ENCODE measurements around the gene HK1.

The HK1 gene

DNA sequence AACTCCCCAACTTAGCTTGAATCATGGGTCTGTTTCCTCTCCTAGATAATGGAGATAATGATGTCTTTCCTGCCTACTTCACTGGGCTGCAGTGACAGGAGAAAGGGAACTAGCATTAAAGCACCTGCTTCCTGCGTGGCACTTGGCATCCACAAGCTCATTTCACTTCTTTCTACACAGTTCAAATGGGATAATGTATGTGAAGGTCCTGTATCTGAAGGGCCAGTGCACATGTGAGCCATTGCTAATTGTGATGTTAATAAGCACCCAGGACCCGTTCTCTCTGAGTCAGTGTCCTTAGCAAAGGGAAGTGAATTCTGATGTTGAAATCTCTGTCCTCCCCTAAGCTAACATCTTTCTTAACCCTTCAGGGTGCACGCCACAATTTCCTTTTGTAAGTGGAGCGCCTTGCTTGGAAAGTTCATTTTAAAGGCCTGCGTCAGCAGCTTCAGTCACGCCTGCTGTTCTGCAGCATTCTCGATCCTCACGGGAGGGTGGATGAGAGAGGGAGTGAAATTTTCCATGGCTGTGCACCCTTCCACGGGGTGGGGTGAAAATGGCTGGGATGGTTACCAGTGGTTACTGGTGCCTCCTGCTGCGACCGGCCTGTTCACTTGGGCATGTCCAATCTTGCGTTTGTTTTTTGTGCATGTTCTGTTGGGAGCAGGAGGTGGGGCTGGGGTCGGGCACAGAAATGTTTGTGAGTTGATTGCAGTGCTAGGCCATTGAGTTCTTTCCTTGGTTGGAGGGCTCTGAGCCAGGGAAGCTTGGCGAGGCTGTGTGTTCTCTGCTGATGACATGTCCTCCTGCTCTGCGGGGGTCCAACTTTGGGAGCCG, 59.2 kb downstream of the HK1 start:
- 0 out of 2 replicates have a peak overlapping the region, but pooled peaks have one; percentile 27 for H3K9ac ChIP-seq (ENCODE audit: low read depth, low read length)
- 51% methylated on average over 16 of the region's 16 CpGs for WGBS
- H3K27me3 ChIP-seq (ENCODE audit: insufficient read depth, low read length) = no peaks in the 10 kb centered on the region
- H3K4me1 ChIP-seq (ENCODE audit: insufficient read depth, low read length) = peaks cover 49% of the 10 kb centered on the region
- H3K4me3 ChIP-seq (ENCODE audit: low read length) = no peak overlapping the region
- H3K9me3 ChIP-seq (ENCODE audit: insufficient read depth, low read depth, low read length) = no peaks in the 10 kb centered on the region
- H3K36me3 ChIP-seq (ENCODE audit: insufficient read depth, low read length) = 0 out of 2 replicates have a peak, but pooled peaks cover 2% of the 10 kb centered on the region
- H3K27ac ChIP-seq (ENCODE audit: low read depth, low read length) = peak overlapping the region; percentile 78

DNA sequence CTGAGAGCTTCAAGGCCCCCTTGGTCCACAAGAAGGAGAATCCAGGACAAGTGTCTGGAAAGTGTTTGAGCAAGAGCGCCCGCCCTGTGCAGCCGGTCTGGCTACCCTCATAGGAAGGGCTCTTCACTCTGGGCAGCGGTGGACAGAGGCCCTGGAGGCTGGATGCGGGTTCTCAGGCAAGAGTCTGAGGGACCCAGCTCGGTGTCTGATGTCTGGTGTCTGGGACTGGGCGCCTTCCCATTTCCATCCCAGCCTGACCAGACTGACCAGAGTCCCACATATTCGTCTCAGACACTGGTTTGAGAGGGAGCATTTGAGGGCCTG, 59.8 kb downstream of the HK1 start:
- Histone ChIP-seq H3K27ac (ENCODE audit: low read depth, low read length) (peak overlapping the region; percentile 78), H3K9ac (ENCODE audit: low read depth, low read length) (0 out of 2 replicates have a peak overlapping the region, but pooled peaks have one; percentile 27), H3K36me3 (ENCODE audit: insufficient read depth, low read length) (peaks cover 3% of the 10 kb centered on the region; the same call in 1 of the 2 replicates), H3K9me3 (ENCODE audit: insufficient read depth, low read depth, low read length) (no peaks in the 10 kb centered on the region), H3K4me3 (ENCODE audit: low read length) (no peak overlapping the region), H3K27me3 (ENCODE audit: insufficient read depth, low read length) (no peaks in the 10 kb centered on the region), H3K4me1 (ENCODE audit: insufficient read depth, low read length) (peaks cover 44% of the 10 kb centered on the region)
- WGBS = 83% methylated on average over 8 of the region's 8 CpGs

DNA sequence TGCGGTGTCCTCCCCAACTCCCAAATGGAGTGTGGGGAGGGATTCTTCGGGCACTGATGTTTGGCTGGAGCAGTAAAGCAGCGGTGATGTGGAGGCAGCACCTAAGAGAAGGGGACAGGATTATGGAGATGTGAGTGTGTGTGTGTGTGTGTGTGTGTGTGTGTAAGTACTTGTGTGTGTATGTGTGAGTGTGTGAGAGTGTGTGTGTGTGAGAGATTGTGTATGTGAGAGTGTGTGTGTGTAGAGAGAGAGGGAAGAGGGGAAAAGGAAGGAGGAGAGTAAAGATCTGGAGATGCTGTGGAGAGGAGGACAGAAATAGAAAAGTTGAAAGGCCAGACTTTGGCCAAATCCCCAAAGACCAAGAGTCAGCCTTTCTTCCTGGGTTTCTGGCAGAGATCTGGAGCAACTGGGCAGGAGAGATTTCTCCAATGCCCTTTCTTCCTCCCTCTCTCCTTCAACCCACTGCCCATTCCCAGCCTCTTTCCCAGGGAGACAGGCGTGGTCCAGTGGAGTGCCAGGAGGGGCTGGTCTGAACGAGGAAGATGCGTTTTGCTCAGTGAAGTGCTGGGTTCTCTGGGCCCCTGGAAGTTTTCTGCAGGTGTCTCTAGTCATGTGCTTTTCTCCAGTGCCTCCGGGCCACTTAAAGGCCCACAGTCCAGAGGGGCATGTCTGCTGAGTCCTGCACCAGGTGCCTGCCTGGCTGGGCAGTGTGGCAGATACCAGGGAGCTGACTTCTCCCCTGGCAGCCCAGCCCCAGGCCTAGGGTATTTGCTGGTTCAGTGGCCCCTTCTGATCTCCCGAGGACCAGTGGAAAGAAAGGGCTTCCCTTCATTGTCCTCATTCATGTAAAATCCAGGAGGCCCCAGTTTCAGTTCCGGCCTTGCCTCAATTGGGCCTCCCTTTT, 60.5 kb downstream of the HK1 start:
- Histone ChIP-seq H3K27me3 (ENCODE audit: insufficient read depth, low read length) (no peaks in the 10 kb centered on the region), H3K9ac (ENCODE audit: low read depth, low read length) (0 out of 2 replicates have a peak overlapping the region, but pooled peaks have one; percentile 27), H3K4me1 (ENCODE audit: insufficient read depth, low read length) (peaks cover 39% of the 10 kb centered on the region)

DNA sequence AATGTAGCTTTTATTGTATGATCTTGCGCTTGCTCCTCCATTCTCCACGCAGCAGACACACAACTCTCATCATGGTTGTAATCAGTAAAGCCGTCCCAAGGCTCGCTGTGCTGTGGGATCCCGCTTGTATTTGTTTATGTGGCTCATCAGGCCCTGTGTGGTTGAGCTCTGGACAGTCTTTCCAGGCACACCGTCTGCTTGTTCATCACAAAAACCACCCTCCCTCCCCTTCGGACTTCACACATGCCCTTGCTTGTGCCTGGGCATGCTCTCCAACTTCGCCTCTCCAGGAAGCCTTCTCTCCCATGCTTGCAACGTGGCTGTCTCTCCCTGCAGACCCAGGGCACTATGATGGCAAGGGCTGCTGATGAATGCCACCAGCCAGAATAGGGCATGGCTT, 62.4 kb downstream of the HK1 start:
- no peaks in the 10 kb centered on the region for H3K27me3 ChIP-seq (ENCODE audit: insufficient read depth, low read length)
- H3K4me3 ChIP-seq (ENCODE audit: low read length) = no peak overlapping the region
- H3K36me3 ChIP-seq (ENCODE audit: insufficient read depth, low read length) = peaks cover 20% of the 10 kb centered on the region
- H3K9me3 ChIP-seq (ENCODE audit: insufficient read depth, low read depth, low read length) = no peaks in the 10 kb centered on the region
- peaks cover 46% of the 10 kb centered on the region for H3K4me1 ChIP-seq (ENCODE audit: insufficient read depth, low read length)
- no peak overlapping the region for H3K27ac ChIP-seq (ENCODE audit: low read depth, low read length)
- H3K9ac ChIP-seq (ENCODE audit: low read depth, low read length) = no peak overlapping the region
- WGBS = 91% methylated on average over 9 of the region's 9 CpGs

More for the DNA sequence above, 60.5 kb downstream of the HK1 start:
- H3K4me3 ChIP-seq (ENCODE audit: low read length) = no peak overlapping the region
- 88% methylated on average over 9 of the region's 9 CpGs for WGBS
- no peaks in the 10 kb centered on the region for H3K9me3 ChIP-seq (ENCODE audit: insufficient read depth, low read depth, low read length)
- H3K27ac ChIP-seq (ENCODE audit: low read depth, low read length) = peak overlapping the region; percentile 78
- peaks cover 8% of the 10 kb centered on the region for H3K36me3 ChIP-seq (ENCODE audit: insufficient read depth, low read length)

DNA sequence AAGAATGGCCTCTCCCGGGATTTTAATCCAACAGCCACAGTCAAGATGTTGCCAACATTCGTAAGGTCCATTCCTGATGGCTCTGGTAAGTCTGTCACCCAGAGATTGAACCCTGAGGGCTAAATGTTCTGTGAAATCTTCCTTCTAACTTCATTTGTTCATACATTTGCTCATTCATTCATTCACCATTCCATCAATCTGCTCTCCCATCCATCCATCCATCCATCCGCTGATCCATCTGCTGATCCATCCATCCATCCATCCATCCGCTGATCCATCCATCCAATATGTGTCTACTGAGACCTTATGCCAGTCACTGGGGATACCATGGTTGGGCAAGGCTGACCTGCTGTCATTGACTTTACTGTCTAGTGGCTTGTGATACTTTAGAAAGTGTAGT, 65.6 kb downstream of the HK1 start:
- Histone ChIP-seq H3K27me3 (ENCODE audit: insufficient read depth, low read length) (no peaks in the 10 kb centered on the region), H3K27ac (ENCODE audit: low read depth, low read length) (no peak overlapping the region), H3K9ac (ENCODE audit: low read depth, low read length) (no peak overlapping the region), H3K4me1 (ENCODE audit: insufficient read depth, low read length) (peaks cover 41% of the 10 kb centered on the region), H3K36me3 (ENCODE audit: insufficient read depth, low read length) (peaks cover 24% of the 10 kb centered on the region), H3K4me3 (ENCODE audit: low read length) (no peak overlapping the region), H3K9me3 (ENCODE audit: insufficient read depth, low read depth, low read length) (no peaks in the 10 kb centered on the region)
- 98% methylated on average over 4 of the region's 4 CpGs for WGBS

DNA sequence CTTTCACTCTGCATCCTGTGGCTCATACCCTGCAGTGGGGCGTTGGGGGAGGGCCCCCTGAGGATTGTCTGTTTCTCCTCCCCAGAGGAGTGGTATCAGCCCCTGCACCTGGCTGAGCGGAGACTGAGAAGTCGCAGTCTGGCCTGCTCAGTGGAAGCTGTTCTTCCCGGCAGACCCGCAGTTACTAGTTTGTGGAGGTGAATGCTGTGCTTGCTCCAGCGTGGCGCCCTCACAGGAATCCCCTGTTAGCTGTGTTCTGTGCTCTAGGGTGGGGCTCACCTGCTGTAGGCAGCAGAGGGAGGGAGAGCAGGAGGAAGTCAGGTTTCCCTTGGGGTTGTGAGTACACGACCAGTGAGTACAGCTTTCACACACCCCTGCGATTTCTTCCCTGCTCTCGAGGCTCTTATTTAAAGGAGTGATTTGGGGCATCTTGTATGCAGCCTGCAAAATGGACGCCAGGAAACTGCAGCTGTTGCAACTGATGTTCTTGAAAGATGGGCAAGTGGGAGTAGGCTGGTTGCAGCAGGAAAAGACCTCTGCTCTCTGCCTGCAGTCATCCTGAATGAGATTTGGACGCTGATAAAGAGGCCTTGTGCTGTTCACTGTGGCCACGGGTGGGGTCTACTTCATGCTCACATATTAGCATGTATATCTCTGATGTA, 66.4 kb downstream of the HK1 start:
- no peaks in the 10 kb centered on the region for H3K9me3 ChIP-seq (ENCODE audit: insufficient read depth, low read depth, low read length)
- H3K36me3 ChIP-seq (ENCODE audit: insufficient read depth, low read length) = peaks cover 32% of the 10 kb centered on the region
- 80% methylated on average over 13 of the region's 13 CpGs for WGBS
- no peak overlapping the region for H3K9ac ChIP-seq (ENCODE audit: low read depth, low read length)
- no peaks in the 10 kb centered on the region for H3K27me3 ChIP-seq (ENCODE audit: insufficient read depth, low read length)
- no peak overlapping the region for H3K4me3 ChIP-seq (ENCODE audit: low read length)
- peak overlapping the region; percentile 35; the same call in 1 of the 2 replicates for H3K27ac ChIP-seq (ENCODE audit: low read depth, low read length)
- peaks cover 41% of the 10 kb centered on the region for H3K4me1 ChIP-seq (ENCODE audit: insufficient read depth, low read length)

DNA sequence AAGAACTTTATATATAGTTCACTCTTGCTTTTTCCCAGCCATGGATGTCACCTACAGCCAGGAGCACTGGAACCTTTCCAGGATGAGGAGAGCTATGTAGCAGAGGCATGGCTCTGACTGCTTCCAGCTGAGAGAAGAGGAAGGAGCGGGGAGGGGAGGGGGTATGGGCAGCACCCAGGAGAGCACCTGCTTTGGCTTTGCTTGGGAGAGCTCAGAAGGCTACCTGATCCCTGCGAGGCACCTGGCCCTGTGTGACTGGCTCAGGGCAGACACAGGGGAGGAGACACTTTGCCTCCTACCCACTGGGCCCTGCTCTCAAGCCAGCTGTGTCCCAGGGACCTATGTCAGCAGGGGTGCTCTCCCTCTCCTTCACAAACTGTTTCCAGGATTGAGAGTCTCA, 67.1 kb downstream of the HK1 start:
- 70% methylated on average over 2 of the region's 2 CpGs for WGBS
- Histone ChIP-seq H3K4me1 (ENCODE audit: insufficient read depth, low read length) (peaks cover 41% of the 10 kb centered on the region), H3K4me3 (ENCODE audit: low read length) (no peak overlapping the region), H3K27ac (ENCODE audit: low read depth, low read length) (peak overlapping the region; percentile 8; the same call in 1 of the 2 replicates), H3K9ac (ENCODE audit: low read depth, low read length) (no peak overlapping the region), H3K27me3 (ENCODE audit: insufficient read depth, low read length) (no peaks in the 10 kb centered on the region), H3K36me3 (ENCODE audit: insufficient read depth, low read length) (peaks cover 39% of the 10 kb centered on the region), H3K9me3 (ENCODE audit: insufficient read depth, low read depth, low read length) (no peaks in the 10 kb centered on the region)

DNA sequence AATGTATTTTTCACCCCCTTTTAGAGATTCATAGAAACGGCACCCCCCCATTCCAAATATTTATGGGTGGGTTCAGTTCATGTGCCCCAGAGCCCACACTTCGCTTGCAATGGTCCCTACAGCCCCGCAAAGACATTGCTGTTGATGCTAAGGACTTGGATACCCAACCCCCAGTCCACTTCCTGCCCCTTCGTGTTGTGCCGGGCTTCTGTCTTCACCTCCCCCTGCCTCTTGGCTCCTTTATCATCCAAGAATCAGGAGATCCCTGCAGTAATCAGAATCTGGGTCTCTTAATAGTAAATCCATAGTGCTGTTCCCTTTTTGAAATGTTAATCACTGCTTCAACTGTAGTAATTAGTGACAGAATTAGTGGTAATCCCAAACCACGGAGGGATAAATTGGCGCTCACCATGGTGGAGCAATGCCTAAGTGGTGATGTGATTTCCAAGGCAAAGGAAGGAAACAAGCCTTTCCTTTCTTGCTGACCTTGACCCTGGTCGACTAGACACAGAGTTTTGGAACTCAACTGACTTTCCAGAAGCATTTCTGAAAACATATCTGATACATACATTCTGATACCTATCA, 67.7 kb downstream of the HK1 start:
- Histone ChIP-seq H3K27ac (ENCODE audit: low read depth, low read length) (peak overlapping the region; percentile 8; the same call in 1 of the 2 replicates), H3K9me3 (ENCODE audit: insufficient read depth, low read depth, low read length) (no peaks in the 10 kb centered on the region), H3K4me3 (ENCODE audit: low read length) (no peak overlapping the region), H3K27me3 (ENCODE audit: insufficient read depth, low read length) (no peaks in the 10 kb centered on the region), H3K4me1 (ENCODE audit: insufficient read depth, low read length) (peaks cover 41% of the 10 kb centered on the region), H3K9ac (ENCODE audit: low read depth, low read length) (no peak overlapping the region), H3K36me3 (ENCODE audit: insufficient read depth, low read length) (peaks cover 40% of the 10 kb centered on the region)
- 57% methylated on average over 8 of the region's 8 CpGs for WGBS

DNA sequence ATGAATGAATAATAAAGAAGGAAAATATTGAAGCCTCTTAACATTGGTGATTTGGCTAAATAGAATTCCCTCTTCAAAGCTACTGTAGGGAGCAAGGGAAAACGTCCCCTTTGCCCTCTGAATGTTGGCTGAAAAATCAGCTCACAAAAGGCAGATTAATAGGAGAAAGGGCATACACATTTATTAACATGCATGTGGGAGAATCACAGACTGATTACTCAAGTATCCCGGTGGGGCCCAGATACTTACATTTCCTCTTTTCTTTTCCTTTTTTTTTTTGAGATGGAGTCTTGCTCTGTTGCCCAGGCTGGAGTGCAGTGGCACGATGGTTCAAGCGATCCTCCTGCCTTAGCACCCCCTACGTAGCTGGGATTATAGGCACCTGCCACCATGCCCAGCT, 68.5 kb downstream of the HK1 start:
- Histone ChIP-seq H3K4me1 (ENCODE audit: insufficient read depth, low read length) (peaks cover 41% of the 10 kb centered on the region), H3K27me3 (ENCODE audit: insufficient read depth, low read length) (no peaks in the 10 kb centered on the region), H3K9ac (ENCODE audit: low read depth, low read length) (no peak overlapping the region), H3K9me3 (ENCODE audit: insufficient read depth, low read depth, low read length) (no peaks in the 10 kb centered on the region), H3K27ac (ENCODE audit: low read depth, low read length) (no peak overlapping the region), H3K4me3 (ENCODE audit: low read length) (no peak overlapping the region), H3K36me3 (ENCODE audit: insufficient read depth, low read length) (peaks cover 43% of the 10 kb centered on the region)
- 90% methylated on average over 5 of the region's 5 CpGs for WGBS

DNA sequence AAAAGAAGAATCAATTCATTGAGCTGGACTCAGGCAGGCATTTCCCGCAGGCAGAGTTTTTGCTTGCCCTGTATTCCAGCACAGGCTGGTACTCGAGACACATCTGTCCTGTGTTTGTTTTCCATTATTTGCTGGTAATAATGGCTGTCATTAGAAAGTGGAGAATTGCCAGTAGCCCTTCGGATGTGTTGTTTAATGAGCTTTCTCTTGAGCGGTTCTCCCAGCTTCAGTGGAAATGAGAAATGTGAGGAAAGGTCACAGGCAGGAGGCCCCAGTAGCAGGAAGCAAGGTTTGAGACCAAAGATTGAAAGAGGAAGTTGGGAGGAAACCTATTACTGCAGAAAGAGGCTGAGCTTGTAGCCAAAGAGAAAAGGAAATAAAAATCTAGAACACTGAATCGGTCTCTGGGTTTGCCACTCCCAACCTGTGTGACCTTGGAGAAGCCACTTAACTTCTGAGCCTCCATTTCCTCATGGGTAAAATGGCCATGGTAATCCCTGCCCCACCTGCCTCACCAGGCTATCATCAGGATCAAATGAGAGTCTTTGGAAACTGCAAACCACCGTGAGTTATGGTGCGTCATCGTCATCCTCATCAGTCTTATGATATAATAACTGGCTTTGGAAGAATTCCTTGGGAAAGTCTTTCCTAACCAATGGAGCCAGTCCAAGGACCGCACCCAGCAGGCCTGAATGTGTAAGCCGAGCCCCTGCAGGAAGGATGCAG, 70.7 kb downstream of the HK1 start:
- H3K9me3 ChIP-seq (ENCODE audit: insufficient read depth, low read depth, low read length) = no peaks in the 10 kb centered on the region
- peaks cover 35% of the 10 kb centered on the region for H3K36me3 ChIP-seq (ENCODE audit: insufficient read depth, low read length)
- H3K4me1 ChIP-seq (ENCODE audit: insufficient read depth, low read length) = peaks cover 53% of the 10 kb centered on the region
- 93% methylated on average over 8 of the region's 10 CpGs for WGBS
- H3K27me3 ChIP-seq (ENCODE audit: insufficient read depth, low read length) = no peaks in the 10 kb centered on the region
- no peak overlapping the region for H3K4me3 ChIP-seq (ENCODE audit: low read length)
- H3K9ac ChIP-seq (ENCODE audit: low read depth, low read length) = no peak overlapping the region
- no peak overlapping the region for H3K27ac ChIP-seq (ENCODE audit: low read depth, low read length)

Data from HUES64 (cell line).